Pancreas (tissue), 10 donors: Measurements from ENCODE around the gene BCO1. TPM values are rescaled to one million over a fixed set of nuclear protein-coding genes. Genes with fewer than 3 reads are reported as not detected.

Experiments used
- ATAC-seq, 4 donors: fragments of 200-7000 bp; cut with Tn5 transposase; one replicate each; pipeline versions ENCODE4 v1.8.0 to v1.9.1; 2020; ENCODE audit warnings: mild to moderate bottlenecking in 4 of 4, moderate library complexity in 4 of 4
- DNase-seq, 6 donors: peaks; one replicate each; pipeline ENCODE4 v3.0.0-alpha.2; 2020
- FAIRE-seq: peaks from 2 replicates; lab custom pipeline; 2012; peaks lifted over from hg19 to GRCh38; lab: Jason Lieb, UNC
- H3K27ac ChIP-seq, 4 donors: fragments of 200-600 bp; sonication (generic); 1 replicate in 3 of 4; 2 replicates in 1 of 4; pipeline versions ENCODE4 v1.5.0 to v1.8.0; 2020
- H3K27me3 ChIP-seq, 4 donors: fragments of 200-600 bp; one replicate each; pipeline ENCODE4 v1.8.0; 2021
- H3K36me3 ChIP-seq, 3 donors: fragments of 200-600 bp; sonication (generic) in 1 of 3; one replicate each; pipeline versions ENCODE4 v1.5.0 to v1.8.0; 2020 to 2021
- H3K4me1 ChIP-seq, 3 donors: fragments of 200-600 bp; one replicate each; pipeline ENCODE4 v1.8.0; 2021
- H3K4me3 ChIP-seq, 4 donors: fragments of 200-600 bp; sonication (generic) in 2 of 4; one replicate each; pipeline versions ENCODE4 v1.5.0 to v1.8.0; 2020 to 2021
- H3K9me3 ChIP-seq, 4 donors: fragments of 200-600 bp; one replicate each; pipeline ENCODE4 v1.8.0; 2021
- WGBS, 2 donors: extraction: QIAGEN DNeasy Blood & Tissue Kit; methylation state at CpG; one replicate each; pipeline ENCODE4 v1.1.7; 2013; 5-methylcytosine and 5-hydroxymethylcytosine counted together
- intact Hi-C, 3 donors: fragments of 100-400 bp; cut with DNase I; formaldehyde crosslinking; loops; one replicate each; pipeline versions ENCODE4 v1.11.1 to v1.14.2; 2022
- polyA plus RNA-seq, 2 donors: library from polyadenylated mRNA; stranded (reverse); fragments of 200-250 nt; gene quantifications; one replicate each; pipeline ENCODE4 v1.2.3, GENCODE V29; 2013
- total RNA-seq, 6 donors: library from RNA; stranded (reverse); fragmentation: NEBNext Ultra II Directional in 4 of 6; extraction: Animal tissue kit (Norgen Biotek cat#: 25700) in 4 of 6; gene quantifications; one replicate each; pipeline versions ENCODE4 v1.2.1 to v1.2.4, GENCODE V29; 2021 to 2023
- TF ChIP-seq, protein P1 (sequence below), 4 donors: fragments of 200-600 bp; sonication (generic) in 3 of 4; IDR thresholded peaks; one replicate each; pipeline versions ENCODE4 v1.5.0 to v1.8.0; 2021; ENCODE audit warnings: antibody characterized with exemption in 4 of 4
- donor health status: healthy with polysubstance abuse.
- donor health status: DM: no; HTN: no; CAD: no; lungs with moderate emphysema.
- donor health status: DM: no; HTN: no; CAD: no.
- donor health status: control.
- donor health status: control.
- donor health status: Bipolar disorder and iron deficiency.
- donor health status: DM: yes; HTN: yes; CAD: no.
- donor health status: DM: no; HTN: no; CAD: no.
- donor health status: DM: no; HTN: no; CAD: no.
- donor health status: DM: yes; HTN: yes; CAD: no.

BCO1 gene
- total and polyA plus RNA-seq, 8 donors = 0.16 to 0.87 (median 0.31) TPM; not detected in 3

- intact Hi-C loops = no loop called here
- Histone ChIP-seq H3K9me3 (no peaks in the 10 kb centered on the region), H3K27me3 (no peaks in the 10 kb centered on the region), H3K4me3 (no peak overlapping the region), H3K27ac (no peak overlapping the region), H3K36me3 (no peaks in the 10 kb centered on the region), H3K4me1 (no peaks in the 10 kb centered on the region)
- TF ChIP-seq, protein P1, sequence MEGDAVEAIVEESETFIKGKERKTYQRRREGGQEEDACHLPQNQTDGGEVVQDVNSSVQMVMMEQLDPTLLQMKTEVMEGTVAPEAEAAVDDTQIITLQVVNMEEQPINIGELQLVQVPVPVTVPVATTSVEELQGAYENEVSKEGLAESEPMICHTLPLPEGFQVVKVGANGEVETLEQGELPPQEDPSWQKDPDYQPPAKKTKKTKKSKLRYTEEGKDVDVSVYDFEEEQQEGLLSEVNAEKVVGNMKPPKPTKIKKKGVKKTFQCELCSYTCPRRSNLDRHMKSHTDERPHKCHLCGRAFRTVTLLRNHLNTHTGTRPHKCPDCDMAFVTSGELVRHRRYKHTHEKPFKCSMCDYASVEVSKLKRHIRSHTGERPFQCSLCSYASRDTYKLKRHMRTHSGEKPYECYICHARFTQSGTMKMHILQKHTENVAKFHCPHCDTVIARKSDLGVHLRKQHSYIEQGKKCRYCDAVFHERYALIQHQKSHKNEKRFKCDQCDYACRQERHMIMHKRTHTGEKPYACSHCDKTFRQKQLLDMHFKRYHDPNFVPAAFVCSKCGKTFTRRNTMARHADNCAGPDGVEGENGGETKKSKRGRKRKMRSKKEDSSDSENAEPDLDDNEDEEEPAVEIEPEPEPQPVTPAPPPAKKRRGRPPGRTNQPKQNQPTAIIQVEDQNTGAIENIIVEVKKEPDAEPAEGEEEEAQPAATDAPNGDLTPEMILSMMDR (IDR thresholded peaks at IDR 0.05) = no peak
- DNase-seq (no peak), ATAC-seq (peak in 1 of 4 donors; percentile 32), FAIRE-seq (no peak)
- WGBS, 2 donors = 50 to 52% methylated on average over 11 of the region's 11 CpGs
These were observed 25.2 kb downstream of the BCO1 start for GRCh38 chr16:81263470-81264220.

GRCh38 chr16:81264386-81264785, 25.9 kb downstream of the BCO1 start:
- Histone ChIP-seq H3K27me3 (no peaks in the 10 kb centered on the region), H3K9me3 (no peaks in the 10 kb centered on the region), H3K27ac (no peak overlapping the region), H3K36me3 (no peaks in the 10 kb centered on the region), H3K4me1 (no peaks in the 10 kb centered on the region), H3K4me3 (no peak overlapping the region)
- 60 to 80% methylated on average over 7 of the region's 7 CpGs for WGBS, 2 donors
- ATAC-seq = no peak
- no peak for FAIRE-seq
- intact Hi-C loops = no loop called here
- TF ChIP-seq, protein P1 (IDR thresholded peaks at IDR 0.05) = no peak
- no peak for DNase-seq

- intact Hi-C loops = no loop called here
- DNase-seq (no peak), FAIRE-seq (no peak), ATAC-seq (no peak)
- Histone ChIP-seq H3K27ac (no peak overlapping the region), H3K4me3 (no peak overlapping the region), H3K9me3 (no peaks in the 10 kb centered on the region), H3K36me3 (no peaks in the 10 kb centered on the region), H3K27me3 (no peaks in the 10 kb centered on the region), H3K4me1 (no peaks in the 10 kb centered on the region)
- TF ChIP-seq, protein P1 (IDR thresholded peaks at IDR 0.05) = no peak
- 72 to 89% methylated on average over 2 of the region's 2 CpGs for WGBS, 2 donors
These were observed 26.6 kb downstream of the BCO1 start for GRCh38 chr16:81265052-81265451.

GRCh38 chr16:81265658-81266451, 27.4 kb downstream of the BCO1 start:
- Histone ChIP-seq H3K36me3 (no peaks in the 10 kb centered on the region), H3K4me3 (no peak overlapping the region), H3K27me3 (no peaks in the 10 kb centered on the region), H3K27ac (no peak overlapping the region), H3K4me1 (no peaks in the 10 kb centered on the region), H3K9me3 (no peaks in the 10 kb centered on the region)
- intact Hi-C loops = no loop called here
- TF ChIP-seq, protein P1 (IDR thresholded peaks at IDR 0.05) = no peak
- FAIRE-seq = no peak
- DNase-seq = peak in 4 of 6 donors; percentile 9 to 55 (median 27)
- WGBS, 2 donors = 58 to 61% methylated on average over 5 of the region's 5 CpGs
- ATAC-seq = peak in 3 of 4 donors; percentile 40 to 68 (median 65)
